ENCODE results near the gene CASZ1. TPM values are rescaled to one million over a fixed set of nuclear protein-coding genes. Genes with fewer than 3 reads are reported as not detected.

The CASZ1 gene
- total and polyA plus RNA-seq, 2 experiments from 2014 or later = 6.2 to 6.7 TPM

GRCh38 chr1:10644307-10645128 is 151.9 kb downstream of the CASZ1 start (continued):
- TF ChIP-seq, protein P1, sequence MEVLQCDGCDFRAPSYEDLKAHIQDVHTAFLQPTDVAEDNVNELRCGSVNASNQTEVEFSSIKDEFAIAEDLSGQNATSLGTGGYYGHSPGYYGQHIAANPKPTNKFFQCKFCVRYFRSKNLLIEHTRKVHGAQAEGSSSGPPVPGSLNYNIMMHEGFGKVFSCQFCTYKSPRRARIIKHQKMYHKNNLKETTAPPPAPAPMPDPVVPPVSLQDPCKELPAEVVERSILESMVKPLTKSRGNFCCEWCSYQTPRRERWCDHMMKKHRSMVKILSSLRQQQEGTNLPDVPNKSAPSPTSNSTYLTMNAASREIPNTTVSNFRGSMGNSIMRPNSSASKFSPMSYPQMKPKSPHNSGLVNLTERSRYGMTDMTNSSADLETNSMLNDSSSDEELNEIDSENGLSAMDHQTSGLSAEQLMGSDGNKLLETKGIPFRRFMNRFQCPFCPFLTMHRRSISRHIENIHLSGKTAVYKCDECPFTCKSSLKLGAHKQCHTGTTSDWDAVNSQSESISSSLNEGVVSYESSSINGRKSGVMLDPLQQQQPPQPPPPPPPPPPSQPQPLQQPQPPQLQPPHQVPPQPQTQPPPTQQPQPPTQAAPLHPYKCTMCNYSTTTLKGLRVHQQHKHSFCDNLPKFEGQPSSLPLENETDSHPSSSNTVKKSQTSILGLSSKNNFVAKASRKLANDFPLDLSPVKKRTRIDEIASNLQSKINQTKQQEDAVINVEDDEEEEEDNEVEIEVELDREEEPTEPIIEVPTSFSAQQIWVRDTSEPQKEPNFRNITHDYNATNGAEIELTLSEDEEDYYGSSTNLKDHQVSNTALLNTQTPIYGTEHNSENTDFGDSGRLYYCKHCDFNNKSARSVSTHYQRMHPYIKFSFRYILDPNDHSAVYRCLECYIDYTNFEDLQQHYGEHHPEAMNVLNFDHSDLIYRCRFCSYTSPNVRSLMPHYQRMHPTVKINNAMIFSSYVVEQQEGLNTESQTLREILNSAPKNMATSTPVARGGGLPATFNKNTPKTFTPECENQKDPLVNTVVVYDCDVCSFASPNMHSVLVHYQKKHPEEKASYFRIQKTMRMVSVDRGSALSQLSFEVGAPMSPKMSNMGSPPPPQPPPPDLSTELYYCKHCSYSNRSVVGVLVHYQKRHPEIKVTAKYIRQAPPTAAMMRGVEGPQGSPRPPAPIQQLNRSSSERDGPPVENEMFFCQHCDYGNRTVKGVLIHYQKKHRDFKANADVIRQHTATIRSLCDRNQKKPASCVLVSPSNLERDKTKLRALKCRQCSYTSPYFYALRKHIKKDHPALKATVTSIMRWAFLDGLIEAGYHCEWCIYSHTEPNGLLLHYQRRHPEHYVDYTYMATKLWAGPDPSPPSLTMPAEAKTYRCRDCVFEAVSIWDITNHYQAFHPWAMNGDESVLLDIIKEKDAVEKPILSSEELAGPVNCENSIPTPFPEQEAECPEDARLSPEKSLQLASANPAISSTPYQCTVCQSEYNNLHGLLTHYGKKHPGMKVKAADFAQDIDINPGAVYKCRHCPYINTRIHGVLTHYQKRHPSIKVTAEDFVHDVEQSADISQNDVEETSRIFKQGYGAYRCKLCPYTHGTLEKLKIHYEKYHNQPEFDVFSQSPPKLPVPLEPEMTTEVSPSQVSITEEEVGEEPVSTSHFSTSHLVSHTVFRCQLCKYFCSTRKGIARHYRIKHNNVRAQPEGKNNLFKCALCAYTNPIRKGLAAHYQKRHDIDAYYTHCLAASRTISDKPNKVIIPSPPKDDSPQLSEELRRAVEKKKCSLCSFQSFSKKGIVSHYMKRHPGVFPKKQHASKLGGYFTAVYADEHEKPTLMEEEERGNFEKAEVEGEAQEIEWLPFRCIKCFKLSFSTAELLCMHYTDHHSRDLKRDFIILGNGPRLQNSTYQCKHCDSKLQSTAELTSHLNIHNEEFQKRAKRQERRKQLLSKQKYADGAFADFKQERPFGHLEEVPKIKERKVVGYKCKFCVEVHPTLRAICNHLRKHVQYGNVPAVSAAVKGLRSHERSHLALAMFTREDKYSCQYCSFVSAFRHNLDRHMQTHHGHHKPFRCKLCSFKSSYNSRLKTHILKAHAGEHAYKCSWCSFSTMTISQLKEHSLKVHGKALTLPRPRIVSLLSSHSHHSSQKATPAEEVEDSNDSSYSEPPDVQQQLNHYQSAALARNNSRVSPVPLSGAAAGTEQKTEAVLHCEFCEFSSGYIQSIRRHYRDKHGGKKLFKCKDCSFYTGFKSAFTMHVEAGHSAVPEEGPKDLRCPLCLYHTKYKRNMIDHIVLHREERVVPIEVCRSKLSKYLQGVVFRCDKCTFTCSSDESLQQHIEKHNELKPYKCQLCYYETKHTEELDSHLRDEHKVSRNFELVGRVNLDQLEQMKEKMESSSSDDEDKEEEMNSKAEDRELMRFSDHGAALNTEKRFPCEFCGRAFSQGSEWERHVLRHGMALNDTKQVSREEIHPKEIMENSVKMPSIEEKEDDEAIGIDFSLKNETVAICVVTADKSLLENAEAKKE (CRISPR knock-in tag; IDR thresholded peaks at IDR 0.05) = no peak
- TF ChIP-seq JUNB (IDR thresholded peaks at IDR 0.05; ENCODE audit: unreplicated experiment) (no peak), ZNF331 (CRISPR knock-in tag; IDR thresholded peaks at IDR 0.05; ENCODE audit: low read depth) (no peak)
- TF ChIP-seq, protein P2, sequence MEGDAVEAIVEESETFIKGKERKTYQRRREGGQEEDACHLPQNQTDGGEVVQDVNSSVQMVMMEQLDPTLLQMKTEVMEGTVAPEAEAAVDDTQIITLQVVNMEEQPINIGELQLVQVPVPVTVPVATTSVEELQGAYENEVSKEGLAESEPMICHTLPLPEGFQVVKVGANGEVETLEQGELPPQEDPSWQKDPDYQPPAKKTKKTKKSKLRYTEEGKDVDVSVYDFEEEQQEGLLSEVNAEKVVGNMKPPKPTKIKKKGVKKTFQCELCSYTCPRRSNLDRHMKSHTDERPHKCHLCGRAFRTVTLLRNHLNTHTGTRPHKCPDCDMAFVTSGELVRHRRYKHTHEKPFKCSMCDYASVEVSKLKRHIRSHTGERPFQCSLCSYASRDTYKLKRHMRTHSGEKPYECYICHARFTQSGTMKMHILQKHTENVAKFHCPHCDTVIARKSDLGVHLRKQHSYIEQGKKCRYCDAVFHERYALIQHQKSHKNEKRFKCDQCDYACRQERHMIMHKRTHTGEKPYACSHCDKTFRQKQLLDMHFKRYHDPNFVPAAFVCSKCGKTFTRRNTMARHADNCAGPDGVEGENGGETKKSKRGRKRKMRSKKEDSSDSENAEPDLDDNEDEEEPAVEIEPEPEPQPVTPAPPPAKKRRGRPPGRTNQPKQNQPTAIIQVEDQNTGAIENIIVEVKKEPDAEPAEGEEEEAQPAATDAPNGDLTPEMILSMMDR (conservative IDR thresholded peaks at IDR 0.05; ENCODE audit: low read depth in 2 of 2) = no peak

GRCh38 chr1:10643607-10644306 is 152.7 kb downstream of the CASZ1 start:
- no peak for ATAC-seq
- H3K4me1 Mint-ChIP-seq = peaks cover 7% of the 10 kb centered on the region
- Histone ChIP-seq H3K36me3 (ENCODE audit: insufficient read depth) (no peaks in the 10 kb centered on the region), H3K4me3 (no peak overlapping the region), H3K27ac (ENCODE audit: low read depth) (no peak overlapping the region), H3K9me2 (ENCODE audit: insufficient read depth) (no peaks in the 10 kb centered on the region), H3K4me2 (no peak overlapping the region), H3F3A (replicated peaks; ENCODE audit: low read depth) (peaks cover 9% of the 10 kb centered on the region), H4K20me1 (replicated peaks; ENCODE audit: insufficient read depth) (no peaks in the 10 kb centered on the region), H3K79me2 (replicated peaks; ENCODE audit: insufficient read depth) (no peaks in the 10 kb centered on the region), H2AFZ (no peak overlapping the region), H3K4me1 (ENCODE audit: insufficient read depth) (no peaks in the 10 kb centered on the region; the same call in 1 of the 2 replicates), H3K27me3 (ENCODE audit: insufficient read depth) (peaks cover 14% of the 10 kb centered on the region; the same call in 1 of the 2 replicates)
- no peak for DNase-seq (ENCODE audit: low spot score)
- H3K36me3 Mint-ChIP-seq (ENCODE audit: low read depth) = peaks cover 3% of the 10 kb centered on the region; the same call in 1 of the 3 replicates
- no peak overlapping the region for H3K4me3 Mint-ChIP-seq
- H3K9me3 Mint-ChIP-seq = no peaks in the 10 kb centered on the region
- peaks cover 17% of the 10 kb centered on the region for H3K27me3 Mint-ChIP-seq (ENCODE audit: insufficient read depth, low read depth, poor library complexity)
- H3K27ac Mint-ChIP-seq = no peak overlapping the region
- TF ChIP-seq, protein P2 (conservative IDR thresholded peaks at IDR 0.05; ENCODE audit: low read depth in 2 of 2) = no peak
- TF ChIP-seq ETS1 (IDR thresholded peaks at IDR 0.05) (no peak), JUNB (IDR thresholded peaks at IDR 0.05; ENCODE audit: unreplicated experiment) (no peak), EZH2phosphoT487 (IDR thresholded peaks at IDR 0.05; ENCODE audit: unreplicated experiment) (no peak), EZH2 (IDR thresholded peaks at IDR 0.05; ENCODE audit: low read depth, unreplicated experiment) (no peak), CREB1 (CRISPR knock-in tag; IDR thresholded peaks at IDR 0.05; ENCODE audit: low read depth) (no peak)
